ENCODE measurements around the gene EIF3L. TPM values are rescaled to one million over a fixed set of nuclear protein-coding genes. Genes with fewer than 3 reads are reported as not detected.

The EIF3L gene
- total and polyA plus RNA-seq, 2 of the 8 experiments (the other 6 are each of a cell fraction or from before 2014, with no cell fraction given) = 639 to 886 TPM

DNA sequence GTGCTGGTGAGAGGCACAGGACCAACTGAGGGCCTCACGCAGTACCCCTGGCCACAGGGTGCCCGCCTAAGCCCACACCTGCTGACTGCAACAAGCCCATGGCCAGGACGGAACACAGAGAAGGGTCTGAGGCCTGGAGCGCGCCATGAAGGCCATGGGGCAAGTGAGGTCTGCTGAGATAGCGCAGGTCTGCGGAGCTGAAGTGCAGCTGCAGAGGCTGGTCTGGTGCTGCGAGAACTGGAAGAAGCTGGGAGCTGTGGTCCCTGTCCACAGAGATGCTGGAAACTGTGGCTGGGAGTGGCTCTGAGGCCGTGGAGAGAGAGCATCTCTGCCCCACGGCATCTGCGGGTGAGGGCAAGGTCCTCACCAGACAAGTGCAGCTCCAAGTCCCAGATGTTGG lies 17.7 kb upstream of the EIF3L start:
- DNase-seq (ENCODE audit: low read depth in 1 of 2, low spot score in 2 of 2) = no peak
- Histone ChIP-seq H3K79me2 (ENCODE audit: control insufficient read depth in 1 of 2, insufficient read depth in 2 of 2, low read length in 2 of 2) (no peaks in the 10 kb centered on the region), H3K4ac (replicated peaks; ENCODE audit: insufficient read length, low read depth, low read length) (no peak overlapping the region), H2AK5ac (ENCODE audit: low read depth, low read length) (no peak overlapping the region), H2BK5ac (ENCODE audit: low read depth, low read length) (no peak overlapping the region), H2BK12ac (ENCODE audit: low read depth, low read length) (no peak overlapping the region), H3K4me3 (ENCODE audit: extremely low read depth in 1 of 4, insufficient read depth in 2 of 4, low read depth in 3 of 4, low read length in 4 of 4) (no peak overlapping the region), H2BK15ac (ENCODE audit: low read length) (no peak overlapping the region), H3K18ac (ENCODE audit: extremely low read depth, low read length) (no peak overlapping the region), H3K9ac (replicated peaks in 1 of 4; ENCODE audit: extremely low read depth in 1 of 4, low read depth in 3 of 4, low read length in 3 of 4) (no peak overlapping the region), H3K4me1 (replicated peaks in 1 of 4; ENCODE audit: control insufficient read depth in 3 of 4, insufficient read depth in 4 of 4, low read length in 3 of 4) (no peaks in the 10 kb centered on the region), H3K56ac (replicated peaks; ENCODE audit: insufficient read length, low read depth, low read length) (no peak overlapping the region), H3K4me2 (ENCODE audit: insufficient read depth in 1 of 2, low read depth in 2 of 2, low read length in 2 of 2) (no peak overlapping the region), H3K36me3 (ENCODE audit: control insufficient read depth in 2 of 4, insufficient read depth in 4 of 4, low read length in 3 of 4) (peaks cover 2 to 20% (median 13%) of the 10 kb centered on the region in 4 experiments; a peak in 6 of 8 replicates), H2BK20ac (ENCODE audit: low read length) (no peak overlapping the region), H4K20me1 (replicated peaks in 1 of 2; ENCODE audit: control insufficient read depth in 1 of 2, insufficient read depth in 2 of 2, low read length in 2 of 2) (peaks cover 2 to 6% of the 10 kb centered on the region in 2 experiments), H3K79me1 (ENCODE audit: low read depth, low read length) (no peaks in the 10 kb centered on the region), H3K23me2 (ENCODE audit: low read depth, low read length) (no peaks in the 10 kb centered on the region), H3K27me3 (replicated peaks in 1 of 4; ENCODE audit: control insufficient read depth in 3 of 4, extremely low read depth in 1 of 4, insufficient read depth in 3 of 4, low read length in 3 of 4) (no peaks in the 10 kb centered on the region), H4K5ac (ENCODE audit: insufficient read length, low read depth, low read length) (no peak overlapping the region), H3K14ac (ENCODE audit: insufficient read length) (no peak overlapping the region), H2BK120ac (replicated peaks; ENCODE audit: low read depth, low read length) (no peak overlapping the region), H4K91ac (replicated peaks; ENCODE audit: insufficient read length, low read length) (no peak overlapping the region), H3K23ac (ENCODE audit: insufficient read length) (no peak overlapping the region), H4K8ac (ENCODE audit: extremely low read depth, insufficient read depth, low read length) (no peak overlapping the region), H2AFZ (ENCODE audit: low read length) (no peak overlapping the region), H3K9me3 (ENCODE audit: insufficient read depth in 2 of 2, low read depth in 1 of 2, low read length in 1 of 2) (no peaks in the 10 kb centered on the region), H3K27ac (ENCODE audit: low read depth, low read length) (no peak overlapping the region)
- no peak for TF ChIP-seq MAX (IDR thresholded peaks at IDR 0.05)
- no peak for TF ChIP-seq POLR2AphosphoS5 (IDR thresholded peaks at IDR 0.05; ENCODE audit: low read depth, low read length)
- no peak for TF ChIP-seq KDM4A (IDR thresholded peaks at IDR 0.05; ENCODE audit: low read depth, low read length, severe bottlenecking)
- no peak for TF ChIP-seq POLR2A (IDR thresholded peaks at IDR 0.05; ENCODE audit: control extremely low read depth in 1 of 2, low read depth in 2 of 2, low read length in 2 of 2)
- TF ChIP-seq EP300 (IDR thresholded peaks at IDR 0.05; ENCODE audit: borderline replicate concordance in 1 of 2, low read depth in 2 of 2, low read length in 2 of 2) = no peak
- TF ChIP-seq, protein P1, sequence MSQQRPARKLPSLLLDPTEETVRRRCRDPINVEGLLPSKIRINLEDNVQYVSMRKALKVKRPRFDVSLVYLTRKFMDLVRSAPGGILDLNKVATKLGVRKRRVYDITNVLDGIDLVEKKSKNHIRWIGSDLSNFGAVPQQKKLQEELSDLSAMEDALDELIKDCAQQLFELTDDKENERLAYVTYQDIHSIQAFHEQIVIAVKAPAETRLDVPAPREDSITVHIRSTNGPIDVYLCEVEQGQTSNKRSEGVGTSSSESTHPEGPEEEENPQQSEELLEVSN (IDR thresholded peaks at IDR 0.05) = no peak
- no peak for TF ChIP-seq CEBPB (IDR thresholded peaks at IDR 0.05; ENCODE audit: low read depth, low read length)
- TF ChIP-seq CHD2 (IDR thresholded peaks at IDR 0.05; ENCODE audit: low read length) = no peak
- POLR2A ChIA-PET (ENCODE audit: partially characterized antibody) = interaction anchor here (0.6 to 1.1 kb wide), 3 partner anchors 9 to 13 kb away, joined by 3 read pairs; partner anchors contain the start of gene ANKRD54
- no peak for FAIRE-seq
- 94% methylated on average over 11 of the region's 11 CpGs; no CpG with 5 or more reads in 1 of the 2 experiments for WGBS, 2 experiments (ENCODE audit: extremely low coverage in 1 of 2, insufficient coverage in 1 of 2, insufficient read length in 1 of 2, insufficient replicate concordance in 2 of 2, low coverage in 1 of 2, low lambda C conversion rate in 2 of 2, missing lambda C conversion rate in 1 of 2)
- CTCF ChIA-PET (ENCODE audit: partially characterized antibody) = interaction anchor here (1.0 kb wide), 1 partner anchor 9 kb away, joined by 3 read pairs; no protein-coding TSS in a partner anchor
